GM23338 (cell line): ENCODE data around the gene LRP1B.

Experiments
- EZH2 ChIP-seq: fragments of 200-600 bp; sonication (generic); IDR thresholded peaks from one replicate; pipeline ENCODE4 v1.8.0; 2017; ENCODE audit warnings: antibody characterized with exemption, mild to moderate bottlenecking, low read depth; ENCODE audit not compliant: unreplicated experiment
- EZH2phosphoT487 ChIP-seq: fragments of 200-600 bp; sonication (generic); IDR thresholded peaks from one replicate; pipeline ENCODE4 v1.8.1; 2018; ENCODE audit warnings: antibody characterized with exemption; ENCODE audit not compliant: unreplicated experiment
- JUNB ChIP-seq: IDR thresholded peaks from one replicate; pipeline ENCODE4 v1.6.1; 2016; ENCODE audit warnings: antibody characterized with exemption; ENCODE audit not compliant: unreplicated experiment
- POLR2AphosphoS5 ChIP-seq: IDR thresholded peaks from 2 replicates; pipeline ENCODE4 v1.6.1; 2016; ENCODE audit warnings: antibody characterized with exemption, low read depth
- TF ChIP-seq, protein P1 (sequence below), 2 experiments: fragments of 200-600 bp in 1 of 2; sonication (generic) in 1 of 2; conservative IDR thresholded peaks; 2 replicates each; pipeline versions ENCODE4 v1.5.1 to v1.6.1; 2016 to 2017; ENCODE audit warnings: antibody characterized with exemption in 2 of 2, low read depth in 2 of 2, mild to moderate bottlenecking in 2 of 2, moderate library complexity in 1 of 2
- TF ChIP-seq, protein P2 (sequence below): IDR thresholded peaks from one replicate; pipeline ENCODE4 v1.6.1; 2018; ENCODE audit warnings: antibody characterized with exemption; ENCODE audit not compliant: unreplicated experiment

DNA sequence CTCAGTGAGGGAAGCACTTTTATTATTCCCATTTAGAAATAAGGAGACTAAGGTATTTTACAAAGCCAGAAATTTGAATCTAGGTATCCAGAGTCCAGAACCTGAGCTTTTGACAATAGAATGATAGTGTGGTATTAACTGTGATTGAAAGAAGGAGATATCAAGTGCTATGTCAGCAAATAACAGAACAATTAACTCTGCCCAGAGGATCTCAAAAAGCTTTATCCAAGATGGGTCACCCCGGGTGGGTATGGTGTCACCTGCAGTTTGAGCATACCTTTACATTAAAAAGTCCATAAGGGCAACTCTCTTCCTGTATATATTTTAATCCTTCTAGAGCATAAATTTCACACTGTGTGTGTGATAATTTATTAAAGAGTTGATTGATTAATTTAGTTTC, 105.4 kb downstream of the LRP1B start:
- TF ChIP-seq POLR2AphosphoS5 (no peak), EZH2phosphoT487 (no peak), EZH2 (no peak), JUNB (no peak)
- TF ChIP-seq, protein P1, sequence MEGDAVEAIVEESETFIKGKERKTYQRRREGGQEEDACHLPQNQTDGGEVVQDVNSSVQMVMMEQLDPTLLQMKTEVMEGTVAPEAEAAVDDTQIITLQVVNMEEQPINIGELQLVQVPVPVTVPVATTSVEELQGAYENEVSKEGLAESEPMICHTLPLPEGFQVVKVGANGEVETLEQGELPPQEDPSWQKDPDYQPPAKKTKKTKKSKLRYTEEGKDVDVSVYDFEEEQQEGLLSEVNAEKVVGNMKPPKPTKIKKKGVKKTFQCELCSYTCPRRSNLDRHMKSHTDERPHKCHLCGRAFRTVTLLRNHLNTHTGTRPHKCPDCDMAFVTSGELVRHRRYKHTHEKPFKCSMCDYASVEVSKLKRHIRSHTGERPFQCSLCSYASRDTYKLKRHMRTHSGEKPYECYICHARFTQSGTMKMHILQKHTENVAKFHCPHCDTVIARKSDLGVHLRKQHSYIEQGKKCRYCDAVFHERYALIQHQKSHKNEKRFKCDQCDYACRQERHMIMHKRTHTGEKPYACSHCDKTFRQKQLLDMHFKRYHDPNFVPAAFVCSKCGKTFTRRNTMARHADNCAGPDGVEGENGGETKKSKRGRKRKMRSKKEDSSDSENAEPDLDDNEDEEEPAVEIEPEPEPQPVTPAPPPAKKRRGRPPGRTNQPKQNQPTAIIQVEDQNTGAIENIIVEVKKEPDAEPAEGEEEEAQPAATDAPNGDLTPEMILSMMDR (conservative IDR thresholded peaks at IDR 0.05; ENCODE audit: low read depth in 2 of 2): no peak
- TF ChIP-seq, protein P2, sequence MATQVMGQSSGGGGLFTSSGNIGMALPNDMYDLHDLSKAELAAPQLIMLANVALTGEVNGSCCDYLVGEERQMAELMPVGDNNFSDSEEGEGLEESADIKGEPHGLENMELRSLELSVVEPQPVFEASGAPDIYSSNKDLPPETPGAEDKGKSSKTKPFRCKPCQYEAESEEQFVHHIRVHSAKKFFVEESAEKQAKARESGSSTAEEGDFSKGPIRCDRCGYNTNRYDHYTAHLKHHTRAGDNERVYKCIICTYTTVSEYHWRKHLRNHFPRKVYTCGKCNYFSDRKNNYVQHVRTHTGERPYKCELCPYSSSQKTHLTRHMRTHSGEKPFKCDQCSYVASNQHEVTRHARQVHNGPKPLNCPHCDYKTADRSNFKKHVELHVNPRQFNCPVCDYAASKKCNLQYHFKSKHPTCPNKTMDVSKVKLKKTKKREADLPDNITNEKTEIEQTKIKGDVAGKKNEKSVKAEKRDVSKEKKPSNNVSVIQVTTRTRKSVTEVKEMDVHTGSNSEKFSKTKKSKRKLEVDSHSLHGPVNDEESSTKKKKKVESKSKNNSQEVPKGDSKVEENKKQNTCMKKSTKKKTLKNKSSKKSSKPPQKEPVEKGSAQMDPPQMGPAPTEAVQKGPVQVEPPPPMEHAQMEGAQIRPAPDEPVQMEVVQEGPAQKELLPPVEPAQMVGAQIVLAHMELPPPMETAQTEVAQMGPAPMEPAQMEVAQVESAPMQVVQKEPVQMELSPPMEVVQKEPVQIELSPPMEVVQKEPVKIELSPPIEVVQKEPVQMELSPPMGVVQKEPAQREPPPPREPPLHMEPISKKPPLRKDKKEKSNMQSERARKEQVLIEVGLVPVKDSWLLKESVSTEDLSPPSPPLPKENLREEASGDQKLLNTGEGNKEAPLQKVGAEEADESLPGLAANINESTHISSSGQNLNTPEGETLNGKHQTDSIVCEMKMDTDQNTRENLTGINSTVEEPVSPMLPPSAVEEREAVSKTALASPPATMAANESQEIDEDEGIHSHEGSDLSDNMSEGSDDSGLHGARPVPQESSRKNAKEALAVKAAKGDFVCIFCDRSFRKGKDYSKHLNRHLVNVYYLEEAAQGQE: no peak
